Umbilical cord (tissue), 2 donors: ENCODE data around the gene LDLRAD3. TPM values are rescaled to one million over a fixed set of nuclear protein-coding genes. Genes with fewer than 3 reads are reported as not detected.

Experiments
- DNase-seq: peaks from one replicate; pipeline ENCODE4 v3.0.0-alpha.2; 2015; ENCODE audit warnings: low spot score
- total RNA-seq: library from RNA; depleted of rRNA; stranded (reverse); fragments of >200 nt; gene quantifications from one replicate; pipeline ENCODE4 v1.2.3, GENCODE V29; 2014; ENCODE audit warnings: low replicate concordance; ENCODE audit not compliant: insufficient read depth

LDLRAD3 gene
- total RNA-seq, 1 donor from 2014 or later, result 28.9 TPM

DNA sequence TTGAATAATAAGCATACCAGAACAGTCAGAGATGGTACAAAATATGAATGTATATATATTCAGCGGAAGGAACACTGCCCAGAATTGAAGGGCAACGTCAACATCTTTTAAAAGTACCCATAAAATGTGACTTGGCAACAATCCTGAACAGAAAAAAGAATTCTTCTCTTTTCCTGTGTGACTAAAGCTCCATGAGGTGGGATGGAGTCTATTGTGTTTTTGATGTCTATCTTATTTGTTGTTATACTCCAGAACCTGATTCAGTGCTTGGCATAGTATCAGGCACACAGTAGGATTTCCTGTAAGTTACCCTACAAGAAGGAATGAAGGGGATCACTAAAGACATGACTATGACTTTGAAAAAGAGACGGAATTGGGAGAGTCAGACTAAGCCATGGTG is 10.3 kb downstream of the LDLRAD3 start:
- no peak for DNase-seq

DNA sequence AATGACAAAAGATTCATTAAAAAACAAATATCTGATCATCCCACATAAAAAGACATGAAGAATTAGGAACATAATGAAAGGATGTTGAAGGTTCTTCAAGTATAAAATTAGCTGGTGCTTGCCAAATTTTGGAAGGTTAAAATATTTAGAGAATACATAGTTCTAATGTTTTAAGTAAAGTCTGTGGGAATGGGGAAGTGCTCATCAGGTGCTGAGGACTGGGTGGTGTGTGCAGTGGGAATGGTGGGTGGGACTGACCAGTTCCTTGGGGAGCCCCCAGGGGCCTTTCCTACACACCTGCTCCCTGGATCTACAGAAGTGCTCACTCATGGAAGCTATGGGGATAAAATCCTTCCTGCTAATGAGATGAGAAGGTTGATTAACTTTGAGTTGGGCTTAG is 11.8 kb downstream of the LDLRAD3 start:
- DNase-seq, result no peak

DNA sequence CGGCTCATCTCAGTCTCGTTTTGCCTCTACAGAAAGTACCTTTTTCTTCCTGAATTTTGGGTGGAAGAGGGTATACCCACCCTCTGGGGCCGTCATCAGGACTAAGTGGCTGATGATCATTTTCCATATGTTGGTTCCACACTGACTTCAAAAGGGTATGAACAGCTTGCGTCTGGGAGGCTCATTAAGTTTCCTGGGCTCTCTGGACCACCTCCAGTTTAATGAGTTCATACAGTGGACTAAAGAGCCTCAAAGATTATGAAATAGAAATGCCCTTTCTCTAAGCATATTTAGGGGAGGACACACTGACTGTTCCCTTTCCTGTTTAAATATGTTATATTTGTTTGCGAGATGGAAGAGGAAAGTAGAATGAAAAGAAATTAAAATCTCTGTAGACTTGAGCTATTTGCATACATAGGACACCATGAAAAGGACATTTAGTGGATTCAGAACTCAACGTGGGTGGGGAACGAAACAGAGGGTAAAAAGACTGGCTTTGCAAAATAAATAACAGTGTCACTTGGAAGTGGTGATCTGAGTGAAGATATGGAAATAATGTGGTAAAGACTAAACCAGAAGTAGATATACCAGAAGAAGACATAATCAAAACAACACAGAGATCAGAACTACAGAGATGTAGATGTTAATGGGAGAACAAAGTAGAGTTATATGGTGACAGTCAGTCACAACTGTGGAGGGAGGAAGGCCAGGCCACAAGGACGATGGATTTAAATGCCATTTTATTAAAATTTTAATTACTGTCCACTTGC is 18.7 kb downstream of the LDLRAD3 start:
- no peak for DNase-seq

DNA sequence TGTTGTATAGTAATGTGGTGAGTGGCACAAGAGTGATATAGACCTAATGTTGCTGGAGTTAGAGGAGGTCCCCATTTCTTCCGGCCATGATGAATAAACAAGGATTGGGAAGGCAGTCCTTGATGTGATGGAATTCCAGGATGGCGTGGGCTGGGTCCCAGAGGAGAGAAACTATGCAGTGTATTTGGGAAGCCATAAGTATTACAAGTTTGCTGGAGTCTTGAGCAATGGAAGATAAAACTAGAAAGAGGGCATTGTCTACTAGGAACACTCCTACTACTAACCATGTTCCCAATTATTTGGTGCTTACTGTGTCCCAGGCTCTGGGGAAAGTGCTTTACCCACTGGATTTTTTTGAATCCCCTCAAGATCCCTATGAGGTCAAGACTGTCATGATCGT is 20.0 kb downstream of the LDLRAD3 start:
- no peak for DNase-seq

DNA sequence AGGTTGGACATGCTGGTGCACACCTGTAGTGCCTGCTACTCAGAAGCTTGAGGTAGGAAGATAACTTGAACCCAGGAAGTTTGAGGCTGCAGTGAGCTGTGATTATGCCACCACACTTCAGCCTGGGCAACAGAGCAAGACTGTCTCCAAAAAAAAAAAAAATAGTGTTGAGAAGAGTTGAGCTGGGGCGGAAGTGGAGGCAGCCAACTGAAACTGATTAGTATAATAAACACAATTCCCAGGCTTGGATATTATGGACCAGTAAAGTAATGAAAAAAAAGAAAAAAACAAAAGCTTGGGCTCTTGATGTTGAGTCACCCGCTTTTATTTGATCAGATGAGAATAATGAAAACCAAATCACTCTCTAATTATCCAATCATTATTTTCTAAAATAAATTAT is 21.0 kb downstream of the LDLRAD3 start:
- DNase-seq, result no peak

DNA sequence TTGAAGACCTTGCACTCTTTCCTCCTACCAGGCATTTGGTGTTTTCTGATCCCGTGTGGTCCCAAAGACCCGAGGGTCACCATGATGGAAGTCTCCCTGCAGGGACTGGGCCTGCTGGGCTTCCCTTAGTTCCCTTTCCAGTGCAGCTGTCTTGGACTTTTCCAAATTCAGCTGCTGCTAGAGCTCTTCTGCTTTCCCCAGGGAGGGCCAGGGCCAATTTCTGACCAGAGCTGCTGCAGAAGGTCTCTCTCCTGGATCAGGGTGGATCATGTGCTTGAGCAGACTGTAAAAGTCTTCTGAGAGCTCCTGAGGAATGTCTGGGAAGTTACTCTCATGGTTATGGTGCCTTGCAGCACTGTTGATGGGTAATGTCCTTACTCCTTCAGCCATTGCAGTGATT is 23.2 kb downstream of the LDLRAD3 start:
- no peak for DNase-seq

DNA sequence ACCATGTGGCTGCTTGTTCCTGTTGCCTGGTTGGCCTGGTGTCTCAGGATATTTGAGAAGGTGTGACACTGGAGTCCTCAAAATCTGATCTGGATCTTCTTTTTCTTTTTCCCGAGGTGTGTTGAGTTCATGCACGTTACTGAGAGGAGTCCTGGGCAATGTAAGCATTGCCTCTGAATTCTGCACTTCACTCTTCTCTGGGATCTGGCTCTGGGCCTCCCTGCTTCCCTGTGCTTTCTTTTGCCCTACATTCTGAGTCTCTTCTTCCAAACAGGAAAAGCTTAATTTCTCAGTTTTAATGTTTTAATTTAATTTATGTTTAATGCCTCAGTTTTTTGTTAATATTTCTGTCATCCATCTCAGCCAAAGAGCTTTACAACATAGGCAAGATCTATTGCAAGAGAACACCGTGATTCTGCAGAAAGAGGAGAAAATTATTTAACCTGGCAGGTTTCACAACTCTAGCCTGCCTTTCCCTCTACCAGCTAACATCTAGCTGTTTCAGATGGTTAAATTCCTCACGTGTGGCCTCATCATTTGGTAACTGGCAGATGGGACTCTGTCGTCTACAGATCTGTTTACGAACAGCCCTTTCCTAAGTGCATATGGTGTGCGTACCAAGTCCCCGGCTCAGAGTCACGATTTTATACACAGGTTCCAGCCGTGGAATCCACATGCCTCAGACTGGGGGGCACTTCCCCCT is 24.7 kb downstream of the LDLRAD3 start:
- DNase-seq, result no peak

DNA sequence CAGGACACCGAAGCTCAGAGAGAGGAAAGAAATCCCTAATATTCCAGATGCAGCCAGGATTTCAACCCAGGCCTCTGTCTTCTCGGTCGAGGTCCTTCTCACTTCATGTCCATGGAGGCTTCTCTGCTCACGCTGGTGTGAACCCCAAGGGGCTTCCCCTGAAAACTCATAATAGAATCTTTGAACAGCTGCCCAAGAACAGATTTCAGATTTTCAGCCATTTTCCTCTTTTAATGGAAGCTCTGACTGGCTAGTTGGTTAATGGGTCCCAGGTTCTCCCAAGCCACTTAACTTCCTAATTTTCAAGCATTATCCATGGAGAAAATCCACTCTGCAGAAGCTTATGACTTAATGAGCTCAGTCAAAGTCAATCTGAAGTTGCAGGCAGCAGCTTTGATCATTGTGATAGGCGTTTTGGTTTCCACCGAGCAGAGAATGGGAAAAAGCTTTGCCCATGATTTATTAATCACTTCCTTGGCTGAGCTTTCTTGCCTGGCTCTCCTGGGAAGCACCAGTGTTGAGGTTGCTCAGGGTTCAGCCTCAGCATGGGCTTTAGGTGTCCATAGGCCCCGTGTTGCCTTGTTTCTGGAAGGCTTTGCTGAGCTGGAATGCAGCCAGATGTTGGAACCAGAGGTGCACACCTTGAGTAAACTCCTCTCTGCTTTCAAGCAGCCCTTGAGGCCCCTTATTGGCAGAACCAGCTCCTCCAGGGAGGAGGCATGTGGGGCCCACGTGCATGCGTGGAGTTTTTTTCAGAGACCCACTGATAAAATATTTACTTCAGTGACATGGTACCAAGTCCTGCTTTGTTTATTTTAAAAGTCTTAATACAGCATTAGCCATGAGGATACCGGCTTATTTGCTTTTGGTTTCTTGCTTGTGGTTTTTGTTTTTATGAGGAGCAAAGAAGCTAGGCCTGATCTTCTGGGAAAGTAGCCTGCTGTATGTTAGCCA is 25.5 kb downstream of the LDLRAD3 start:
- peak; percentile 9 for DNase-seq

DNA sequence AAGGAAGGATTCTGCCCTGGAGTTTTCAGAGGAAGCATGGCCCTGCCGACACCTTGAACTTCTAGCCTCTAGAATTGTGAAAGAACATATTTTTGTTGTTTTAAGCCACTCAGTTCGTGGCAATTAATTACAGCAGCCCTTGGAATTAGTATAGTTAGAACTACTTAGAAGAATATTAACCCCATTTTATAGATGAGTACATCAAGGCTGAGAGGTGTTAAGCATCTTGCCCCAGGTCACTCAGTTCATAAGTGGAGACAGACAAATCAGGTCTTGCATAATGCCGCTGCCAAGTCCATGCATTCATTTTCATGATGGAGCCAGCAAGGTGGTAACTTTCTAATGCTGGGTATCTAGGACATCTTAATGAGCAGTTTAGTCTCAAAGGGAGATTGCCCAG is 26.6 kb downstream of the LDLRAD3 start:
- no peak for DNase-seq

DNA sequence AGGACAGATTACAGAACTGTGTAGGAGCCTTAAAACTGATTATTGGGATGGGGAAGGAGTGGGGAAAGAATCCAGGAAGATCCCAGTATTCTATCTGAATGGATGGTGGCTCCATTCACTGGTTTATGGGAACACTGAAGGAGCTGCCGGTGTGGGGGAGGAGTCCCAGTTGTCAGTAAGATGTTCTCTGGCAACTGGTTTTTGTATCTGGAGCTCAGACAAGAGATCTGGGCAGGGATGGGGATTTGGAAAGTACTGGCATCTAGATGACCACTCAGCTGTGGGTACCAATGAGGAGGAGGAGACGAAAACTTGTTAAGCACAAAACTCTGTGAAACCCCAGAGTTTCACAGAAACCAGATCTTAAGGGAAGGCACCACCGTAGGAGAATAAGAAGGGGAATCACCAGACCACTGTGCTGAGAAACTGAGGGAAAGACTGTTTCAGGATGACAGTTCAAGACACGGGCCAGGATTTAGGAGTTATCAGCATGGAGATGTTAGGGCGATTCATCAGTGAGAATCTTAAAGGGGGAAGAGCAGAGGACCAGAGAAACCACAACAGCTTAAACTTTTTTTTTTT is 28.1 kb downstream of the LDLRAD3 start:
- no peak for DNase-seq

DNA sequence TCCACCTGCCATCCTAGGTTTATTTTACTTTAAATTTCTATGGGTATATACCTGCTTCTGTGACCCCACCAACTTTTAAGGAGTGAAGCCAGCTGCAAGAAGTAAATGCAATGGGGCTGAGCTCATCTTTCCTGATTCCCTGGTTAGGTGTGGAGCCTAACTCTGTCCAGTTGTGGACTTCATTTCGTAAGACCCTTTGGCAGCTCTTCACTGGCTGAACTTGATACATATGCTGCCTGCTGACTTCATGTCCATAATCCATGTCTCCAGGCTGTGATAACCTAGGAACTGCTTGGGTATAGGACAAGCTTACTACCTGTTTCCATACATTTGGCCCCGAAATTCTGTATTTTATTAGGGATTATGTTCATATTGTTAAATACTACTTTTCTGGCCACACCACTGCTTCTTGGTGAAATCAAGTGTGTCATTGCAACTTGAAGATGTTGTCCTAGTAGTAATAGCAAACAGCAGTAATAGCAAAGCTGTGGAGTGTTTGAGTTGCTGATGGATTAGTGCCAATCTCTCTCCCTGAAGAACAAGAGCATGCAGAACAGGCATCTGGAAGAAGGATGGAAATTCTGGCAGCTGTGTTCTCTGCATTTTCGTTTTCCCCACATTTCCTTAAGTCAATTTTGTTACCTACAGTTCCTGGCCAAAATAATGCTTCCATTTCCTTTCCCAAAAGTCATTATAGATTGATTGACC is 31.2 kb downstream of the LDLRAD3 start:
- no peak for DNase-seq

DNA sequence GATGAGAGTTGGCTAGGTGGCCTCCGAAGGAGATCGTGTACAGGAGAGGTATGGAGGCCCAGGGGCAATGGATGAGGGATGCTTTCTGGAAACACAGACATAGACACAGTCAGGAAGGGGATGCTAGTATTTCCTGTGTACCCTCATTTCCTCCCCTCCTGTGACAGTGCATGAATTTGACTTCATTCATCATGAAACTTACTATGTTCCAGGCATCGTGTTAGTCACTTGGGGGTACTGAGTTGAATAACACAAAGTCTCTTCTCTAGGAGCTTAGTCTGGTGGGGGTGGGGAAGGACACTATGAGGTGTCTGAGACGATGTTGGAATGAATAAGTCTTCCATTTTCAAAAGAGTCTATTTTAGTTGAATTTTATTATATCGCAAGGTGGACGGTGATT is 32.6 kb downstream of the LDLRAD3 start:
- DNase-seq, result no peak

DNA sequence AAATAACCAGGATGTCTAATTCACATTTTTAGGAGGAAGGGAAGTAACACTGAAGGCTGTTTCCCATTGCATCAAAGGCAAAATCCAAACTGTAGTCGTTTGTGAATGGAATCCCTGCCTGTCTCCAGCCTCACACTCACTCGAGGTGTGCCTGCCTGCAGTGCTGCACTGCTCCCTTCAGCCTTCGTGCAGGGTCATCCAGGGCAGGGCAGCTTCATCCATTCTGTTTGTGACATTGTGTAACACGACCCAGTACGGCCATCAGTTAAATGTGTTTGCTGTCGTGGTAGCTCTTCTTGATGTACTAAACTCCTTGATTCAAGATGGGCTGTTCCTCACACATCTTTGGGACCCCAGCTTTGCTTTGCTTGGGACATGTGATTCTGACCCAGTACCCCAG is 34.3 kb downstream of the LDLRAD3 start:
- DNase-seq, result no peak

DNA sequence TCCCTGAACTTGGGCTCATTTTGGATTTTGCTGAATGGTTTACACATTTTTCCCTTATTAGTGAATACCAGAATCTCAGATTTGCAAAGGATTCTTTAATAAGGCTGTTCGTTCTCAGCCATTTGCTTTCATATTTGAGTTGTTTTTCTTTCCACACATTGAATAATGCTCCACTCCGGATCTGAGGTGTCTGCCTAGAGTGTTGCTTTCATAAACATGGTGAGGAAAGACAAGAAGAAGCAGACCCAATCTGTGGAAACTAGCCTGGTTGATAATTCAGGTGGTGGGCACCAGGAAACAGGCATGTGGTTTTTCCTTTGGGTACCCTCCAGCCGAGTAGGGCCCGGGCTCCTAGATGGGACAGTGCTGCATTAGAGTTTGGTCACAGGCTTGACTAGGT is 35.0 kb downstream of the LDLRAD3 start:
- DNase-seq, result no peak

DNA sequence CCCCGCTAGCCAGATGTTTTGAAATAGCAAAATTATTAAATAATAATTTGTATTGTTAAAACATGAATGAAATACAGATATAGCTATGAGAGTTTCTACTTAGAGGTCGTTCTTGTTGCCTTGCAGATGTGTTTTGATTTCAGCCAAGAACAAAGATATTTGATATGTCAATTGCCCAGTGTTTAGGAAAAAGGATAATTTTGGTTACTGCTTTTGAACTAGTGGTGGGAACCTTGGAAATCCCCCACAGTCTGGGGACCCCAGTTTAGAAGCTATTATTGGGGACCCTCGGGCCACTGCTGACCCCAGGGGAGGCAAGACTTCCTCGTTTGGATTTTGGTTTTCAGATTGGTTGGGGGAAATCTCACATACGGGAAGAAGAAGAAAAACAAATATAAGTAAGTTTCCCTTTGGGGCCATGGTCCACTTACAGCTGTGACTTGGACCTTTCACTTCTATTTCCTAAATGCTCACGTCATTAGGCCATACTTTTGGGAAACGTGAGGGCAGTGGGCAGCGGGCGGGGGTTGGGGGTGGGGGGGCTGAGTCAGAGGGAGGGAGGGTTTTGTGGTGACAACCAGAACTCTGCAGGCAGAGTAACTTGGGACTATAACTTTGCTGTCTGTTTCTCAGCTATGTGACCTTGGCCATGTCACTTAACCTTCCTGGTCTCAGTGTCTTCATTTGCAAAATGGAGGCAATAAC is 37.0 kb downstream of the LDLRAD3 start:
- DNase-seq, result no peak

DNA sequence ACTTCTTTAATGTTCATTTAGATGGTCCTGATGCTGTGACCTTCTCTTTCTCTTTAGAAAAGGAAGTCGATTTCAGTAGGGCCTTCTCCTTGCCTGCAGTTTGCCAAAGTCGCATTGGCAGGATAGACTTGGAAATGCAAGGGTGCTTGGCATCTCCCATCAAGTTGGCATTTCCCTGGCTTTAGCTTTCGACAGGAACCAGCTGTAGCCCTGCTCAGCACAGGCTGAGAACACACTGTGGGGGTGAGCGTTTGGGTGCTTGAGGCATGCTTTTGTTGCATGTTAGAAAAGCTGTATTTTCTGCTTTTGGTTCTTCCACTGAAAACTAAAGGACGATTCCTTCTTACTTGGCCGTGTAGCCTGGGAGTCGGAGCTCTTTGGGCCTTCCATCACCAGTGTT is 37.7 kb downstream of the LDLRAD3 start:
- DNase-seq, result no peak

DNA sequence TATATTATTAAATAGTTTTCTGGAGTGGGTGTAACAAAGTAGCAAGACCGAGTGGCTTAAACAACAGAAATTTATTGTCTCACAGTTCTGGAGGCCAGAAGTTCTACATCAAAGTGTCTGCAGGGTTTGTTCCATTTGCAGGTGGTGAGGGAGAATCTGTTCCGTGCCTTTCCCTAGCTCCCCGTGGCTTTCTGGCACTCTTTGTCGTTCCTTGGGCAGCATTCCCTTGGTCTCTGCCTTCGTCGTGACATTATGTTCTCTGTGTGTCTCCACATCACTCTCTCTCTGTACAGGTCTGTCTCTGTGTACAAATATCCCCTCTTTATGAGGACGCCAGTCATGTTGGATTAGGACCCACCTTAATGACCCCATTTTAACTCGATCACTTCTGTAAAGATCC is 38.2 kb downstream of the LDLRAD3 start:
- no peak for DNase-seq

DNA sequence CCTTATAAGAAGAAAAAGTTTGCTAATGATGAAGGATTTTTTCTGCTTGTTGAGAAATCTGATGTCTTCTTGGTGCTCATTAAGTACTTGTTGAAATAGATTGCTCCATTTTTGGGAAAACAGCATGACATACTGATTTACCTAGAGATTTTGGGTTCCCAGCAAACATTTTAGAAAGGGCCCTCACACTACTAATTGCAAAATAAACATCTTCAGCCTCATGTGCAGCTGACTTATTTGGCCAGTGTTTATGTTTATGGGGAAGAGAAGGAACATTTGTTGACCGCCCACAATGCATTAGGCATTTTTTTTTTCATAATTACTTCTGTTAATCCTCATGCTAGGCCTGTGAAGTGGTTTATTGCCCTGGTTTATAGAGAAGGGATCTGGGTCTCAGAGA is 40.1 kb downstream of the LDLRAD3 start:
- DNase-seq, result no peak

DNA sequence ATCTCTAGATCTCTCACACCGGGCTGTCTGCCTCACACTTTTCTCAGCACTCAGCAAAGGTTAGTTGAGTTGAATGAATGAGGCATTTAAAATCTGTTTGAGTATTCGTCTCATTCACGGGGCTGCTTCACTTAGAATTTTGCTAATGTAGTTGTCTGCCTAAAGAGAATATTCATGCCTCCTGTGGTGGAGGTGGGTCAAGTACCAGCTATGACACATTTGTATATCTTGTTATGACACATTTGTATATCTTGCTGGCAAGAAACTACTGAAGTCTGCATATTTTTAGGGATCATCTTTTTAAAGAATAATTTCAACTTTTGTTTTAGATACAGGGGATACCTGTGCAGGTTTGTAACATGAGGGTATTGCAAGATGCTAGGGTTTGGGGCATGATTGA is 43.1 kb downstream of the LDLRAD3 start:
- DNase-seq, result no peak

DNA sequence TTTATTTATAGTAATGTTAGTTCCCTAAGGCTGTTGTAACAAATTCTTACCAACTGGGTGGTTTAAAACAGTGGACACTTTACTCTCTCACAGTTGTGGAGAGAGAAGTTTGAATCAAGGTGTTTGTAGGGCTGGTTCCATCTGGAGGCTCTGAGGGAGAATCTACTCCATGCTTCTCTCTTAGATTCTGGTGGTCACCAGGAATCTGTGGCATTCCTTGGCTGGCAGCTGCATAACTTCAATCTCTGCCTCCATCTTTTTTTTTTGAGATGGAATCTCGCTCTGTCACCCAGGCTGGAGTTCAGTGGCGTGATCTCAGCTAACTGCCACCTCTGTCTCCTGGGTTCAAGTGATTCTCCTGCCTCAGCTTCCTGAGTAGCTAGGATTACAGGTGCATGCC is 46.3 kb downstream of the LDLRAD3 start:
- DNase-seq, result no peak

DNA sequence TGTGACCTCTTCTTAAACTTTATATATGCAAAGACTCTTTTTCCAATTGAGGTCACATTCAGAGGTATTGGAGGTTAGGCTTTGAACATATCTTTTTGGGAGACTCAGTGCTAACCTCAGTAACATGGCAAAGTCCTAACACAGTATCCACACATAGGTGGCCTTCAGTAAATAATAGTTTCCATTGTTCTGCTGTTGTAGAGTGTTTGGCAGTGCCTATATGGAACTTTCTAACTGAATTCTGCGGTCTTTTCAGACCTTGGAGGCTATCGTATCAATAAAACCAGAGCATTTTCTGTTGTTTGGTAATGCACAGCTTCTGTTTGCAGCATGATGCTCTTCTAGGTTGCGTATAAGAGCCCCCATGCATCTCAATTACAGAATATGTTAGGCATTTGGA is 47.0 kb downstream of the LDLRAD3 start:
- no peak for DNase-seq
